ENCODE measurements around the gene ANKRD10.

The ANKRD10 gene

DNA sequence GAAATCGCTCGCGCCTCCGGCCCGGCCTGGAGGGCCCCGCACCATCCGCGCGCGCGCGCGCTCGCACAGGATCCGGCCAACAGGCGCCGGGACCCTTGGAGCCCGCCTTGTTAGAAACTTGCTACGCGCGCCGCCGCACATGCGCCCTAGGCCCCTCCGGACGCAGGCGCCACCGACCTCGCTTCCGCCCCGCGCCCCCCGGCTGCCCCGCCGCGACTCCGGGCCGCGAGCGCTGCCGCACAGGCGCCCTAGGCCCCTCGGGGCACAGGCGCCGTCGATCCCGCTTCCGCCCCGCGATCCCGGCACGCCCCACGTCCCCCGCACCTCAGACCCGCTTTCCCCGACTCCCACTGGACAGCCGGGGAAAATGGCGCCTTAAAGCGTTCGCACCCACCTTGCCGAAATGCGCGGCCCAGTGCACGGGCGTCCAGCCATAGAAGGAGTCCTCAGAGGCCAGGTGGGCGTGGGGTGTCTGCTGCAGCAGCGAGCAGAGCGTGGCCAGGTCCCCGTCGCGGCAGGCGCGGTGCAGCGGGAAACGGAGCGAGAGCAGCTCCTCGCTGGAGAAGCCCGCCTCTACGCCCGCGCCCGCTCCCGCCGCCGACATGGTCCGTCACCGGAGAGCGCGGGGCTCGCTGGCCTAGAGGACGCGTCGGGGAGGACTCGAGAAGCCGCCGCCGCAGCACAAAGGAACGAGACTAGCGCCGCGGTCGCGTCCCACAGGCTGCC lies 375 bp downstream of the ANKRD10 start:
- peak; percentile 61 for DNase-seq (ENCODE audit: low read depth)

DNA sequence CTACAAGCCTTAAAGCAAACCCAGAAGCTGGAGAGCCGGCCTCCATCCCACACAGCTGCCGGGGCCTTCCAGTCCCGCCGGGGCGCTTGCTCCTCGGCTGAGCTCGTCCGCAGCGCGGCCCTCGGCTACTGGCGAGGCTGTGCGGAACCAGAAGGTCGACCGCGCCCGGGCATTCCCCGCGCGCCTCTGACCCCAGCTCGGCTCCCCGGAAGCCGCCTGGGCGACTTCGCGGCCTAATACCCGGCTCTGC lies 863 bp downstream of the ANKRD10 start:
- no peak for DNase-seq (ENCODE audit: low read depth)

DNA sequence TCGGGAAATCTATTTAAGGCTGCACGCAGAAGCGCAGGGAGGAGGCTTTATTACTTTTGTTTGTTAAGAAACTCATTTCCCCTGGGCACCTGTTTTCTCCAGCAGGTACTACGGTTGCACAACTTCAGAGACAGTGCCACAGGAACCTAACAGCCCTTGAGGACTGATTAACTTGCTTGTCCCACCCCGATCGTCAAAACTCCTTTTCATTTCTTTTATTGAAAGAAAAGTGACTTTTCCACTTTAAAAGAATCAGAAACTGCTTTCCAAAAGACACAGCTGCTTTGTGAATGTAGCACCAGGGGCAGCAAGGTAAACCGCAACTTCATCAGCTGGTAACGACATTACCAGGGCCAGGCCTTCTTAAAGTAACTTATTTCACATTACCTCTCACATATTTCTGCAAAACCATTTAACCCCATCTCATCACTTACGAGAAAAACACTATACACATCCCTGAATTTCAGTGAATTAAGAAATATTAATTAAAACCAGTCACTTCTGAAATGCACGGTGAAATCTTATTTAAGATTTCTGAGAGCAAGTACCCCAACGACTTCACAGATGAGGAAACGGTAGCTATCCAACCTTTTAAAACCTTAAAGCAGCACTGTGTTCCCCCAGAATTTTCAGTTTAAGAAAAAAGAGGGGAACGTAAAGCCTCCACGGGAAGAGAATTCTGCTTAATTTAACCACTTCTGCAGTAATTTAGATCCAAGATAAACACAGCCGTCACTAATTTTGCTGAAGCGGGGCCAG lies 1.4 kb downstream of the ANKRD10 start:
- DNase-seq (ENCODE audit: low read depth), result no peak

DNA sequence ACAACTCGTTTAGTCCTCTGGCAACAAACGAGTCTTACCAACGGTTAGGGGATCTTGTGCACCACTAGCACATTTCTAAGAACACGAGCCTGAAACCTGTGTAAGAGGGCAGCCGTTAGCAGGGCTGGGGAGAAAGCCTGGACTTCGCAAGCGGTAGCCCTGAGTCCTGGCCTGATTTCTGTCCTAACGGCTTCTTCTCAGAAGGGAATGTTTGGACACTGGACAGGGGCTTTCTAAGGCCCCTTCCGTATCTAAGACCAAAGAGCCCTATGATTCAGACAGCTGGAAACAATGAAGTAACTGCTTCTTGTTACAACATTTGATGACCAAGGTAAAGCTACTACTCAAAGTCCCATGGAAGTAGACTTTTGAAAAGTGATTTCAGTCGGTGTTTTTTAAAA lies 2.2 kb downstream of the ANKRD10 start:
- DNase-seq (ENCODE audit: low read depth), result no peak

DNA sequence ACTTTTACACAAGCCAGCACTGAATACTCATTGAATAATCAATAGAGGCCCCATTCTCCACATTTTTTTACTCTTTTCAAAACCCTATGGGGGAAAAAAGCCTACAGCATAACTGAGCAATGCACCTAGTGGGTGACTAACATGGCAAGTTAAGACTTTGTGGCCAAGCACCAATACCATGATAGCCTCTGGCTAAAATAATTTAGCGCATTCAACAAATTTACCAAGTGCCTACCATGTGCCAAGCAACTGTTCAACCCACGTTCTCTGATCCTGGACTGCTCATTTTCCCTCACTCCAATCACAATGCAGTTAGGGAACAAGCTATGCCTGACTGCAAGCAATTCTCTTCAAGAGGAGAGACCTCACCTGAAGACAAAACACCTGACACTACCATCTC lies 3.0 kb downstream of the ANKRD10 start:
- DNase-seq (ENCODE audit: low read depth), result no peak

DNA sequence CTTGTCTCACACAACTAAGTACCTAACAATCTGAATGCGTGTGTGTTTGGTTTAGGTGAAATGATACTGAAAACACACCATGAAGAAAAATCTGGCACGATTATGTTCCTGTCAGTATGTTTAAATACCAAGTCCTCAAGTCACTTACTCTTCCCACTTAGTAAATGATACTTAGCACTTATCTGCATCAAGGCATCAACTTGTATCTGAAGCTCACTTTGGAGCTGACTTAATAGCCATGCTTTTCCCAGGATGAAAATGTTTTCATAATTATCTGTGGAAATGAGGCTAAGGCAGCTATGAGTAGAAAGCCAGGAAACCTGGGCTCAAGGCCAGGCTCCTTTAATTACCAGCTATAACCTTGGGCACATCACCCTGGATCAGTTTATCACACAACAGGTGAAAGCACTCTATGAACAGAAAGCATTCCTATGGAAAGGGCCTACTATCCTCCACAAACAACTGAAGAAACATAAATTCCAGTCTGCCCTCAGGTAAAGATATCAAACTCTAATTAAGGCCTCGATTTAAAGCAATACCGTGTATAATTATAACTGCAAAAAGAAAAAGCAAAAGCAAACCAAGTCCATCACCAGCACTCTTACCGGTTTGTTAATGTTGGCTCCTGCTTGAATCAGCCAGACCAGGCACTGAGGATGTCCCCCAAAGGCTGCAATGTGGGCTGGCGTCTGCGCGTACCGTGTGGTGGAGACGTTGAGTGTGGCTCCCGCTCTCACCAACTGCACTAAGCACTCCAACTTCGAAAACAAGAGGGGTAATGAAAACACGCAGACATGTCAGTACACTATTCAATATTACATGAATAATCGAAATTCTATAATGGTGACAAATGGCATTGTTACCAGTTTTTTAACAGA lies 4.6 kb downstream of the ANKRD10 start:
- DNase-seq (ENCODE audit: low read depth), result no peak

DNA sequence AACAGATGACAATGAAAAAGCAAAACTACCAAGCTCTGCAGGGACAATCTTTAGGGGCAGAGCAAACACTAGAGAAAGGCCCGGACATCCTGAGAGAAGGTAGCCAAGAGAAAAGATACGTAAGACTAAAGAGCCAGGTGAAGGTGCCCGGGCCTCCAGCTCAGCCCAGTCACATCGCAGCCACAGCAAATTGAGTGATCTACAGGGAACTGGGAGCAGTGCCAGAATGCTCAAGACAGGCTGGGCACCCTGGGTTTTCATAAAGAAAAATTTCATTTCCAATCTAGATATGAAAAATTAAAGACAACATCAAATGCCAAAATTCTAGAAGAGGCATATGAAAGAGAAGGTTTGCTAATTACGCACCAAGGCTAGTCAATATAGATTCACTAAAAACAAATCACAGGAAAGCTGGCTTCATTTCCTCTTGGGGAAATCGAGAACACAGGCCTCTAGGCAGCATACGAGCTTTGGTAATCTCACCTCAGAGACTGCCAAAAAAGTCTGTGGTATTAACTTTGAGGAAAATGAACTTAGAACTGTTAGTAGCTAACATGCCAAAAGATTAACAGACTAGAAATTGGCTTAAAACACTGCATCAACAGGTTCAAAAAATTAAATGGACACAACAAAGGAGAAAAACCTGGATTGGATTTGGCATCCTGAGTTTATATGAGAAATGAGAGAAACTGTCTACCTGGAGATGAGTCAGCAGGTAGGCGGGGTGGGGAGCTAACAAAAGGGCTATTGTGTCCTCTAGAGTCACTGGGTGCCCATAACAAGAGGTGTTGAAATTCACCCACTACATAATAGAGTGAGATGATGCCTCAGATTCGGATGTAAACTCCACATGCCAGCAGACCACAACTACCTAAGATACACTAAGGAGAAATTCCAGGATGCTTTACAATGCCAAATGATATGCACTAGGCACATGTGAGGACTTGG lies 6.6 kb downstream of the ANKRD10 start:
- no peak for DNase-seq (ENCODE audit: low read depth)

DNA sequence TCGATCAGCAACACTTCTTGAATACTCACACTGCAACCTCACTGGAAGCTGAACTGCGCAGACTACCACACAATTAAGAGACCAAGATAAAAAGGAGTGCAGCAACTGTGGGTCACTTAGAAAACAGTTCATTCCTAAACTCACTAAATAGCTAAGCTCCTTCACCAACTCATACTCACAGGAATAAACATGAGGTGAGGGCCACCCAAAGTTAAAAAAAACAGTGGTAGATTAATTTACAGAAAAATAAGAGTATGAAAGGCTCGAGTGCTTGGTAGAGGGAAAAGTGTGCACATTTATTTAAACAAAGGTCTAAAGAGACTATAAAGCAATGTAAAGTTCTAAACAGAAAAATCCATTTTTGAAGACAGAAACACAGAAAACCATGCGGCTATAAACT lies 7.6 kb downstream of the ANKRD10 start:
- no peak for DNase-seq (ENCODE audit: low read depth)

DNA sequence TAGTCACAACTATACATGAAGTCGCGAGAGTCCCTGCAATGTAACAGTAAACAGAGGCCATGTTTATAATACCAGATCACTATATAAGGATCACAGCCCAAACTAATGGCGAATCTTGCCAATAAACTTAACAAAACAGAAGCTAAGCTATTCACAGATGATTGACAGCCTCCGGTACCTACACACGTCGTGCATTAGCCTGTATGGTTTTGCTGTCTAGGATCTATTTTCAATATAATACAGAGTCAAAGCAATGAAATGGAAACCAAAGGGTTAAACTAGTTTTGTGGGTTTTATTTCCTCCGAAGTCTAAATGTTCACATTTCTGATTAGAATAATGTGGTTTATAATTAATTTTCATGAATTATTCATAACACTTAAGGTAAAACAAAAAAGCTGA lies 10.1 kb downstream of the ANKRD10 start:
- no peak for DNase-seq (ENCODE audit: low read depth)

DNA sequence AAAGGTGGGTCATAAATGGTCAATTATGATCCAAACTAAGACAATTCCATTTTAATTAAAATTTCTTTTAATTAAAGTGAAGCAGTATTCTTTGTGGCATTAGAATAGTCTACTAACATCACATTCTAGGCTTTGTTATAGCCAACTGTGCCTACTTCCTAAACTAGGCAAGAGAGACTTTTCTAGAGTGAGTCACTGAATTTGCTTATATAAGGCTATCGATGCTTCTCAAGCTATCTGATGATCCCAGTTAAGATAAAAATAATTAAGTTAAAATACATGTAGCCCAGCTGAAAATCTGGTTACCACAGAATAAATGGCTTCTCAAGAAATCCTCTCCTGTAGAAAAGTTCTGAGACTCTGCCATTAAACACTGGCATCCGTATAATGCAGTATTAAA lies 12.5 kb downstream of the ANKRD10 start:
- no peak for DNase-seq (ENCODE audit: low read depth)

DNA sequence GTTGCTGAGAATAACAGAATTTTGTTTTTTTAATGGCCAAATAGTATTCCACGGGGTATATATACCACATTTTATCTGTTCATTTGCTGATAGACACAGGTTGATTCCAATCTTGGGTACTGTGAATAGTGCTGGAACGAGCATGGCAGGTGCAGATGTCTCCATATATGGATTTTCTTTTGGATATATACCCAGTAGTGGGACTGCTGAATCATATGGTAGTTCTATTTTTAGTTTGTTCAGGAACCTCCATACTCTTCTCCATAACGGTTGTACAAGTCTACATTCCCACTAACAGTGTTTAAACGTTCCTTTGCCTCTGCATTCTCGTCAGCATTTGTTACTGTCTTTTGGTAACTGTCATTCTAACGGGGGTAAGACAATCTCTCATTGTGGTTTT lies 17.3 kb downstream of the ANKRD10 start:
- DNase-seq (ENCODE audit: low read depth), result no peak

DNA sequence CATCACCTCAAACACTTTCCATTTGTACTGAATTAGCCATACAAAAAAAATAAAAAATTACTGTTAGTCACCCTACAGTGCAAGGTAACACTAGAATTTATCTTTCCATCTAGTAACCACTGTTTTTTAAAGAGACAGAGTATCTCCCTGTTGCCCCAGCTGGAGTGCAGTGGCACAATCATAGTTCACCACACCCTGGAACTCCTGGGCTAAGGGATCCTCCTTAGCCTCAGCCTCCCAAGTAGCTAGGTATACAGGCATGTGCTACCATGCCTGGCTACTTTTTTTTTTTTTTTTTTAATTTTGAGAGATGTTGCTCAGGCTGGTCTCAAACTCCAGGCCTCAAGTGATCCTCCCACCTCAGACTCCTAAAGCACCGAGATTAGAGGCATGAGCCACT lies 17.9 kb downstream of the ANKRD10 start:
- no peak for DNase-seq (ENCODE audit: low read depth)

DNA sequence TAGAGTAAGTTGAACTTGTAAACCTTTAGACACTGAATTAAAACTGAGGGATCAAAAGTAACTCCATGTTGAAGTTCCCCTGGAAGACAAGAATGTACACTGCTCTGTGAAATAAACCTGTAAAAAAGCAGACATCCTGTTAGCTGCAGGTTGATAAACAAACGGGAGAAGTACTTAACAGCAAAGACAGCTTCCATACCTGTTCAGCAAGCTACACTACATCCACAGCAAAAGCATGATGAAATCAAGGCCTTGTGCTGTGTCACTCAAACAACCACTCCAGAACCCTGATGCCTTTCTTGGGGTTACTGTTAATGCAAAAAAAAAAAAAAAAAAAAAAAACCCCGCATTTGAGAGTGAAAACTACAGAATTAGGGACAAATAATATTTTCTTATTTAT lies 20.8 kb downstream of the ANKRD10 start:
- no peak for DNase-seq (ENCODE audit: low read depth)

DNA sequence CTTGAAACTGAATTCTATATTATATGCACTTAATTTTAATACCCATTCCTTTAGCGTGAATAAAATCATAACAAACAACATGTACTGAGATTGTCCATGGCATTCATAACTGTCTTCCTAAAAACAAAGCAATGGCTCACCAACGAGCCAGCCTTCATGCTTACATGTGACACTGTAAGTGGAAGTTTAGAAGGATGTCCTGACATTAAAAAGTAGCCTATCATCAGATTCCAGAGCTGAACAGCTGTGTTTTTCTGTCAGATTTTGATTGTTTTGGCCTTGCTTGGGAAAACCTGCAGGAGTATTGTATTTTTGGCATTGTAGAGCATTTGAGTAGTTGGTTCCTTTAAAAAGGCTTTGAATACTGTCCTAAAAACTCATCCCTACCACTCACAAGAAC lies 21.3 kb downstream of the ANKRD10 start:
- no peak for DNase-seq (ENCODE audit: low read depth)

DNA sequence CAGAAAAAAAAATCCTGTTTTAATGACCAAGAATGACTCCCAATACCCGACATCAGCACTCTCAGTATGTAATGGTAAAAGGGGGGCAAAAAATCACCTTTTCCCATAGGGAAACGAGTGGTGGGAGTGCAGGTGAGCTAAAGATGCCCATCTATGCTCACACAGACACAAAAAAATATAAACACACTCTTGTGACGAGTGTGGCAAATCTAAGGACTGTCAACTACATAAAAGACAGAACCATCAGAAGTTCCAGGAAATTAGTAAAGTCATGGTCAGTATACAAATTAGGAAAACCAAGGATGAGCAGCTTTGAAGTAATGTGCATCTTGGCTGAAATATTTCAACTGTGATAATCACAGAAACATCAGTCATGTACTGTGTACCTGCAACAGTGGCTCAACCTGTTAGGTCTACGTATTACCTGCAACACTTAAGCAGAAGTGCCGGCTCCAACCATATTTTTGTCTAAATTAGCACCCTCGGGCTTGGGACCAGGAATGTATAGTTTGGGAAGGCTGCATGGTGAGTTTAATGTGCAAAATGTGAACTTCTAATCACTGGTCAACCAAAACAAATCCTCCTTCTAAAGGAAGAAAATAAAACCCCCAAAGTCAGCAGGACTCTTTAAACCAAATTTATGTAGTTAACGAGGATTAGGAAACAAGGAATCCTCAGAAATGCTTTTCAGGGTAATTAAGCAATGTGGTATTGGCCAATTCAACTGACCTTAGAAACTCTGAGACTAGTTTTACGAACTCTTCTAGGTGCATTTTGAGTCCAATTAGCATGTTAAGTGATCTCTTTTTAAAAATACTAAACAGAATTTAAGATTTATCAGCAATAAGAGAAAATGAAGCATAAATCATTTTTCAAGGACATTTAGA lies 24.3 kb downstream of the ANKRD10 start:
- no peak for DNase-seq (ENCODE audit: low read depth)

DNA sequence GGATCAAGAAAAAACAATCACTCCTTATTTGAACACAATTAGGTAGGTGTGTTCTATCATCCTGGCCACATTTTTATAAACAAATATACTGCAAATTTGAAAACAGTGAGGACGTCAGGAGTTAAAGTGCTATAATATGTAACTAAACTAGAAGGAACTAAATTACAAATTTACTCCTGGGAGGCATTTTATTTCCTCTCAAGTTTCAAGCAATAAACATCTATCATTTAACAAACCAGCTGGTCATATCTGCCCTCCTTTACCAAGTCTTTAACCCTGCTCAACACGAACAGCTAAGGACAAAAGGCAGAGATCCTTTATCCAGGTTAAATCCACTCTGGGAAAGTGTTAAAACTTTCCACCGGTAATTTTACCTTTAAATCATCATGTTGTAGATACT lies 26.5 kb downstream of the ANKRD10 start:
- no peak for DNase-seq (ENCODE audit: low read depth)

DNA sequence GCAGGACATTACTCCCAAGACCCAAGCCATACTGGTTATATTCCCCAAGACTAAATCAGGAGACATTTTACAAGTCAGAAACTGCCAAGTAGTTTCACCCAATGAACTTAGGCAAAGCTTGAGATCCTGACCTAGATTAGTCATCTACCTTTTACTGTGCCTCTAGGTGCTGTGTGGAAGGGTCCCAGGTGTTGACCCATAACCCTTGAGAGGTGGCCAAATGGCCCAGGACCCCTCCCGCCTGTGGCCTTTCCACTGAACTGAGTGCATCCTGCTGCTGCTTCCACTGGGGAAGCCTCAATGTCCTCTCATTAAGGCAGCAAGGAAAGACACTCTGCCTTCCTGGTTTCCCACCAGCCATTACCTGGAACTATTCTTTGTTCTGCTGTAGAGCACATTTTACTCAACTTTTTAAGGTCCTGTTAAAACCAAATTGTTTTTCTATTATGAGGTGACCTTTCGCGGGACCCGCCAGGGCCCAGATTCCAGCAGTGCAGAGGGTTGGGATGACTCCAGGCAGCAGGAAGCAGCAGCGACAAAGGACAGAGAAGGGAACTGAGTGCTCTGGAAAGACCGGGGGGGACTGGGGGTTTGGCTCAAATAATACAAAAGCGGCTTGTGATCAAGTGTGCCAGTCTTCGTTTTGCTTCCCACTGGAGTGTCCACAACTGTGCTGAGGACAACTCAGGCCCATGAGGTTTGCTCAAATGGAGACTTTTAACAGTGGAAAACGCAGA lies 27.1 kb downstream of the ANKRD10 start:
- DNase-seq (ENCODE audit: low read depth), result no peak

DNA sequence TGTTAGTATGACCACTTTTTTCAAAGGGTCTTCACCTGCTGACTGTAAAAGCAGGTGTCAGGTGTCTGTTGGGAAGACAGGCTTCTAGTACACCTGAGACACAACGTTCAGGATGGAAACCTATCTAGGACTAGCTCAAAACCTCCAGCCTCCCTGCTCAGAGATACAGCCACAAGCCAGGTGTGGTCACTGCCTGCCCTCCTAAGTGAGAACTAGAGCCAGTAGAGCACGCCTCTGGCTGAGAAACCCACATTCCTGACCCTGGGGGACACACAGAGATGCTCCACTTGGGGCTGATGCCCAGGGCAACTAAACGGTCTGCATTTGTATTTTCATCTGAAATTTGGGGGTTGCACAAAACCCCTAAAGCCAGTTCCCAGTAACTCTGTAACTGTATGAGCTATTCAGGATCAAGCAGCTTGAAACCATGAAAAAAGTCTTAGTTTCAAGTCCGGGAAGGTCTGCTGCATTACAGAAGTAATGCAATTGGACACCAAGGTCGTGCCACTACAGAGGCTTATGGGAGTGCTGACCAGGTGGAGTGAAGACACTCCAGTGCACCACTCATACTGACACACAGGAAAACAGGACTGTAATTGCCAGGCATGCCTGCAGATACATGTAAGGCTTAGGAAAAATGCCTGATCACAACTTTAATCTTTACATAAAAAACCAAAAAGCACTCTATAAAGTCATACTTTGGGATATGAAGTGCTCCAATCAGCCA lies 27.8 kb downstream of the ANKRD10 start:
- no peak for DNase-seq (ENCODE audit: low read depth)

Measured in activated T-helper 1 cell treated with Interleukin-2 at 50 U/mL for 16 hours (primary cell).